G401 (cell line): ENCODE data around the gene SAT2. TPM values are rescaled to one million over a fixed set of nuclear protein-coding genes. Genes with fewer than 3 reads are reported as not detected.
"Not testable (repeated sequence)": the region's sequence is repeated elsewhere in the genome, so short reads cannot be mapped to it uniquely, and the experiment has no call there.

Experiments
- DNase-seq: peaks from one replicate; pipeline ENCODE4 v3.0.0-alpha.2; 2015; ENCODE audit warnings: low spot score
- in situ Hi-C: cut with HindIII; loops from 2 replicates; pipeline ENCODE4 v1.10.0; 2016; ENCODE audit warnings: low sequenced_read_pairs, mixed read lengths
- total RNA-seq: library from RNA; depleted of rRNA; stranded (reverse); fragments of >200 nt; shearing (Covaris generic); gene quantifications from 2 replicates; pipeline ENCODE4 v1.2.3, GENCODE V29; 2014

The SAT2 gene
- total RNA-seq, 1 experiment from 2014 or later = 70.2 TPM

GRCh38 chr17:7640783-7641182, 13.2 kb upstream of the SAT2 start:
- no peak for DNase-seq
- in situ Hi-C loops = no loop called here

DNA sequence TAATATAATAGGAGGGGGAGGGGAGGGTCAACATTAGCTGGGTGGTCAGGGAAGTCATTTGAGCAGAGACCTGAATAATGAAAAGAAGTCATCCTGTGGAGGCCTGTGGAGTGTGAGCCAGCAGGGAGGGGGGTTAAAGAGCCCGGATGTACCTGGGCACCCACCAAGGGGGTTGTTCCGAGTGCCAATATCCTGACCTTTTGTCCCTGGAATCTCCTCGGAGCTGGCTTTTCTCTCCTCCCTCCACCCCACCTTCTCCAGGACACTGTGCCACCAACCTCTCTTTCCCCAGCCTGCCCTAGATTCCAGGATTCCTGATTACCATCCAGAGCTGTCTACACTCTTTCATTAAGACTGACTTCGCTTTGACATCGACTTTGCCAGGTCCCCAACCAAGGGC, 8.5 kb upstream of the SAT2 start:
- in situ Hi-C loops = no loop called here
- no peak for DNase-seq

GRCh38 chr17:7634384-7634783, 6.8 kb upstream of the SAT2 start:
- in situ Hi-C loops = no loop called here
- DNase-seq = peak; percentile 43

DNA sequence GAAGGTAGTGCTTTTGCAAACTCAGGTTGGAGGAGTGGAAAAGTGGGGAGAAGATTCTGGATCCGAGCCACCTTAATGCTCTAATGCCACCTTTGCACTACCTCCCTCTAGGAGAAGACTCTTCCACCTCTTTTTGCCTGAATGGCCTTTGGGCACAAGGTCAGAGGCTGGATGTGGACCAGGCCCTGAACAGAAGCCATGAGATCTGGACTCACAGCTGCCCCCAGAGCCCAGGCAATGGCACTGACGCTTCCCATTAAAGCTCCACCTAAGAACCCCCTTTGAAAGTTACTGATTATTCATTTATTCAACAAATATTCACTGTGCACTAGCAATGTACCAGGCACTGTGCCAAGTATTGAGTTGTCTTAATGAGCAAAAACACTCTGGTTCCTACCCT, 5.5 kb upstream of the SAT2 start:
- DNase-seq = no peak
- in situ Hi-C loops = no loop called here

- DNase-seq = peak; percentile 30
- in situ Hi-C loops = no loop called here
Observed at GRCh38 chr17:7632492-7632894, 4.9 kb upstream of the SAT2 start.

DNA sequence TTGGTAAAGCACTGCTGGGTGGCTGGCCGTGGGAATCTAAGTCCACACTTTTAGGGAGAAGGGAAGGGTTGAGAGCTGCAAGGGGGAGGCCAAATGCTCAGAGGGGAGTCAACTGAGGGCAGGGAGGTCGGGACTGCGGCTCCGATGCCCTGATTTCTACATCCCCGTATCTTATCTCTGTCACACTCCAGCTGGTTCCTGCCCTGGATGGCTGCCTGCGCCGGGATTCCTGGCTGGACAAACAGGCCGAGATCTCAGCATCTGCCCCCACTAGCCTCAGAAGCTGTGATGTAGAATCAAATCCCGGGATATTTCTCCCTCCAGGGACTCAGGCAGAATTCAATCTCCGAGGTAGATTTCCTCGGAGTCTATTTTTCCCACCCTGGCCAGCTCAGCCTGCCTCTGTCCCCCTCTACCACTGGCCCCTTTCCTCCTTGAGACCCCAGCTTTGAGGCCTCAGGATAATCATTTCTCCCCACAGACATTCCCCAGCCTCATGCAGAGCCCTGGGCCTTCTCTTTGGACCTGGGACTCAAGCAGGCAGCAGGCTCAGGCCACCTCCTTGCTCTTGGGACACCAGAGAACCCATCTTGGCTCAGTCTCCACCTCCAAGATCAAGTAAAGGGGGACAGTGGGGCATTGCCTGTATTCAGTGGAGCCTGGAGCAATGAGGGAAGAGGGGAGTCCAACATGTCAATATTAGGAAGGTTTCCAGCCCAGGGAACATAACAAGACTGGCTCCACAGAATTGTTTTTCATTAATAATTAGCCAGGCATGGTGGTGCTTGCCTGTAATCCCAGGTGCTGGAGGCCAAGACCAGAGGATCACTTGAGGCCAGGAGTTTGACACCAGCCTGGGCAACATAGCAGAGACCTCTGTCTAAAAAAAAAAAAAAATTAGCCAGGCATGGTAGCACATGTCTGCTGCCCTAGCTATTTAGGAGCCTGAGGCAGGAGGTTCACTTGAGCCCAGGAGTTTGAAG, 4.1 kb upstream of the SAT2 start:
- no peak for DNase-seq
- in situ Hi-C loops = no loop called here

- no peak for DNase-seq
- in situ Hi-C loops = no loop called here
Observed at GRCh38 chr17:7629939-7630571, 2.4 kb upstream of the SAT2 start, which contains the start of gene SHBG. TSS of gene SHBG (plus strand) at chr17:7630135. CDS start at chr17:7630173, 38 bp downstream.

DNA sequence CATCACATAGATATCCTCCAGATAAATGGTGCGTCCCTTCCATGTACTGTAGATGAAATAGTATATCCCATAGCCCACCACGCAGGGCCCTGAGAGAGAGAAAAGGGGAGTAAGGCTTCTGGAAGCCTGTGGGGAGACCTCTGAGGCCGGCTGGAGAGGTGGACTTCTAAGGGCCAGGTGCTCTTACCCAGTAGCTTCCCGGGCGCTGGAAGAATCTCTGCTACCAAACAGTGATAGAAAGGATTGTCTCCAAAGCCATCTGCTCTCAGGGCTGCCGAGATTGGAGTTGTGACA, 718 bp downstream of the SAT2 start:
- peak; percentile 76 for DNase-seq
- in situ Hi-C loops = no loop called here

DNA sequence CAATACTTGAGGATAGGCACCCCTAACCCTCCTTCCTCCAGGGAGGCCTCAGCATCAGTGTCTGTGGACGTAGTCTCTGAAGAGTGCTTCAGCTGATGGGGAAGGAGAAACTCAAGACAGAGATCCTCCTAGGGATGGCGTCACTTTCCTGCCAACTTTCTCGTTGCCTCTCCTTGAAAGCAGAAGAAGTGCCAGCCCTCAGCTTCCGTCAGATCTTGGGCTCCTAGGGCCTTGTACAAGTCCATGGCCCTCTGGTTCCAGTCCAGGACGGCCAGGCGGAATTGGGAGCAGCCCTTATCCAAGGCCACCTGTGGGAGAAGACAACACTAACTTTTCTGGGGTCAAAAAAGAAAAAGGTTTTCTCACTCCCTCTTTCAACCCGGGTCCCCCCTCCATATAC, 1.3 kb downstream of the SAT2 start:
- in situ Hi-C loops = no loop called here
- no peak for DNase-seq

DNA sequence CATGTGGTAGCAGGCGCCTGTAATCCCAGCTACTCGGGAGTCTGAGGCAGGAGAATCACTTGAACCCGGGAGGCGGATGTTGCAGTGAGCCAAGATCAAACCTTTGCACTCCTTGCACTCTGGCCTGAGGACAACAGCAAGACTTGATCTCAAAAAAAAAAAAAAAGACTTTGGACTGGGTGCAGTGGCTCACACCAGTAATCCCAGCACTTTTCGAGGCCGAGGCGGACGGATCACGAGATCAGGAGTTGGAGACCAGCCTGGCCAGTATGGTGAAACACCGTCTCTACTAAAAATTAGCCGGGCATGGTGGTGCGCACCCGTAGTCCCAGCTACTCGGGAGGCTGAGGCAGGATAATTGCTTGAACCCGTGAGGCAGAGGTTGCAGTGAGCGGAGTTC, 1.9 kb downstream of the SAT2 start:
- in situ Hi-C loops, DNase-seq: not testable (repeated sequence)

- in situ Hi-C loops = no loop called here
- DNase-seq = no peak
Observed at GRCh38 chr17:7623661-7624060, 4.0 kb downstream of the SAT2 start.

- DNase-seq = no peak
- in situ Hi-C loops = no loop called here
Observed at GRCh38 chr17:7620835-7621234, 6.8 kb downstream of the SAT2 start.

- in situ Hi-C loops = no loop called here
- no peak for DNase-seq
Observed at GRCh38 chr17:7618608-7619007, 9.0 kb downstream of the SAT2 start.

DNA sequence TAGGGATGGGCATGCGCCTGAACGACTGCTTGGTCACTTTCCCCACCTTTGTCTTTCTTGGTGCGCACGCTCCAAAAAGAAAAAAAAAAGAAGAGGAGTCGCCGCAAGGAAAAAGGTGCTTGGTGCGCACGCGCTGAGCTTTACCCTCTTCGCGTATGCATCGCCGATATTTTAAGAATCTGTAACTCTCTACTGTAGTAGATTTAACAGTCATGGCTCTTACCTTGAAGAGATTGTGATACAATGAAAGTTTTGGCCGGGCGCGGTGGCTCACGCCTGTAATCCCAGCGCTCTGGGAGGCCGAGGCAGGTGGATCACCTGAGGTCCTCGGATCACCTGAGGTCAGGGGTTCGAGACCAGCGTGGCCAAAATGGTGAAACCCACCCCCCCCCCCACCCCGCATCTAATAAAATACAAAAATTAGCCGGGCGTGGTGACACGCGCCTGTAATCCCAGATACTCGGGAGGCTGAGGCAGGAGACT, 12.3 kb downstream of the SAT2 start:
- in situ Hi-C loops = no loop called here
- DNase-seq = no peak

DNA sequence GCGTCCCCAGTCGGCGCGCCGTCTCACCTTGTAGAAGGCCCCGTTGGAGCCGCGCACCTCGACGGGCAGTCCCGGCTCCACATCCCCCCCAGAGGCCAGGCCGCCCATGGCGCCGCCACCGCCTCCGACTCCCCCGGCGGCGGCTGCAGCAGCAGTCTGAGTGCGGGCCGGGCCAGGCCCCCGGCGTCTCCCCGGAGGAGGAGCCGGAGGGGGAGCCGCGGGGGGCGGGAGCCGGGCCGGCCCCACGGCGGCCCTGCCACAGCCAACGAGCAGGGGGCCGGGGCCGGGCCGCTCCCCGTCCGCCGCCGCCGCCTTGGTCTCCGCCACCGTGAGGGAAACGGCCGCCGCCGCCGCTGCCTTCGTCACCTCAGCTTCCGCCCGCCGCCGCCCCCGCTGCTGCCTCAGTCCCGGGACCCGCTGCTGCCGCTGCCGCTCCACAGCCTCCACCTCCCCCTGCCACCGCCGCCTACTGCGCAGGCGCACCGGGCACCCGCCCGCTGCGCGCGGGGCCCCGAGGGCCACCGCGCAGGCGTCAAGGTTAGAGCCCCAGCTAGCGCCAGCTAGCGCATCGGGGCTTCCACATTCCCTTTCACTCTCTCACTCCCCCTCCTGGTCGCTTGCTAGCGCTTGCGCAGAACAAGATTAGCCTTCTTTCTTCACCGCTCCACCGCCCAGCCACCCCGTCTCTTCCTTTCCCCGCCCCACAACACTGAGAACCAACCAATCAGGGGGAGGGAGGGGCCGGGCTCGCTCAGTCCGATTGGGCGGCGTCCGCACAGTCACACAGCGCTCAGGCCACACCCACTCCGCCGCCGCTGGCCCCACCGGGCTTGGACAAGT, 13.0 kb downstream of the SAT2 start, which contains the start of gene FXR2:
Gene FXR2 (minus strand): TSS at position 473 of the 840 bp plus-strand sequence. CDS start 365 bp downstream, at position 108.
- peak; percentile 100 for DNase-seq
- in situ Hi-C loops = no loop called here

GRCh38 chr17:7613769-7614424, 13.7 kb downstream of the SAT2 start:
- no peak for DNase-seq
- in situ Hi-C loops = no loop called here

GRCh38 chr17:7612294-7612640, 15.4 kb downstream of the SAT2 start:
- DNase-seq = no peak
- in situ Hi-C loops = no loop called here

DNA sequence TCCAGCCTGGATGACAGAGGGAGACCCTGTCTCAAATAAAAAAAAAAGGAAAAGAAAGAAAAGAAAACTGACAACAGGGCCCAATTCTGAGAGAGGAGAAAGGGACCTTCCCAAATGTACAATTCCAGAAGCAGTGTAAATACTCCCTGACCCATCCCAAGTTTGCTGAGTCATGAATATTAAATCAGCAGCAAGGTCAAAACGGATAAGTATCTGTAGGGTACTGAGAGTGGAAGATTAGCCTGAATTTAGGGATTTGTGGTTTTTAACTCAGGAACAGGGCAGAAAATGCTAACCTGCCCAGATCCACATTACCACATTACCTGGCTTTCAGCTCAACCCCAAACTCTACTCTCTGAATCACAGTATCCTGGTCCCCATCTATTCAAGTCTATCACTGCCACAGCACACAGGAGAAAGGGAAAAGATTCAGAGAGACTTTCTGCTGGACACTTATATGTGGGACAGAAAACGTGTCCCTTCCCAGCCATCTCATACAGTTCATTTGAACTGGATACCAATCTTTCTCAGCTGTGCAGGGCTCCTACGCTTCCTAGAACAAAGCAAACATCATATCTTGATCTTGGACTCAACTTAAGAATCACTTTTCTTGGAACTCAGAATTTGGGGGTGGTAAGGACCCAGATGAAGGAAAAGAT, 15.9 kb downstream of the SAT2 start:
- in situ Hi-C loops = no loop called here
- DNase-seq = no peak

DNA sequence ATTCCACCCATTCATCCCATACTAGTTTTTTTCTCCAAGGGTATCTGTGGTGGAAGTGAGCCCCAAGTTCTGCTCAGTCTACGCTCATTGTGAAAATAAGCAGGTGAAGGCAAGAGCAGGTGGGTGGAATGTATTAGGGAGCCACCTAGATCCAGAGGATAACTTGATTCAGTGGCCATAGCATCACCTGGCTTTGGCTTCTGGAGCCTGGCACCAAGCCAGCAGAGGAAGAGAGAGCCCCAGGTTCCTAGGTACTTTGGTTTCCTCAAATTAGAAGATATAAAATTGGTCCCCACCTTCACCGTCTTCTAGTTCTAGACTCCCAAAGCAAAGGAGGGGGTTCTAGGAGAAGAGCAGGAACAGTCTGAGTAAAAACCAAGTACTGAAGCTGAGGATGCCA, 17.0 kb downstream of the SAT2 start:
- in situ Hi-C loops = no loop called here
- peak; percentile 37 for DNase-seq
